ENCODE results near the gene MYL12A.

The MYL12A gene

GRCh38 chr18:3294435-3295080, 47.0 kb downstream of the MYL12A start:
- no peak for DNase-seq (ENCODE audit: low spot score)
- in situ Hi-C loops (cut with MboI; ENCODE audit: low pct_unique_long_range_greater_than_20kb, low sequenced_read_pairs, unreplicated experiment) = no loop called here
- no peak for TF ChIP-seq CTCF (IDR thresholded peaks at IDR 0.05; ENCODE audit: extremely low read depth, insufficient read depth, missing control alignments)

GRCh38 chr18:3297025-3297984, 49.7 kb downstream of the MYL12A start:
- peak; percentile 80 for TF ChIP-seq CTCF (IDR thresholded peaks at IDR 0.05; ENCODE audit: extremely low read depth, insufficient read depth, missing control alignments)
- DNase-seq (ENCODE audit: low spot score) = peak; percentile 53
- in situ Hi-C loops (cut with MboI; ENCODE audit: low pct_unique_long_range_greater_than_20kb, low sequenced_read_pairs, unreplicated experiment) = no loop called here

- DNase-seq (ENCODE audit: low spot score) = no peak
- in situ Hi-C loops (cut with MboI; ENCODE audit: low pct_unique_long_range_greater_than_20kb, low sequenced_read_pairs, unreplicated experiment) = no loop called here
- TF ChIP-seq CTCF (IDR thresholded peaks at IDR 0.05; ENCODE audit: extremely low read depth, insufficient read depth, missing control alignments) = no peak
Observed at GRCh38 chr18:3304832-3305231, 57.2 kb downstream of the MYL12A start.

- in situ Hi-C loops (cut with MboI; ENCODE audit: low pct_unique_long_range_greater_than_20kb, low sequenced_read_pairs, unreplicated experiment) = no loop called here
- DNase-seq (ENCODE audit: low spot score) = peak; percentile 40
- TF ChIP-seq CTCF (IDR thresholded peaks at IDR 0.05; ENCODE audit: extremely low read depth, insufficient read depth, missing control alignments) = no peak
Observed at GRCh38 chr18:3305354-3305762, 57.8 kb downstream of the MYL12A start.
